Stomach (tissue), 4 donors: ENCODE measurements around the gene KPNA3.

ENCODE experiments used
- EP300 ChIP-seq: sonication (generic); formaldehyde crosslinking; IDR thresholded peaks from one replicate; pipeline ENCODE4 v1.6.1; 2017; ENCODE audit warnings: antibody characterized with exemption
- TF ChIP-seq, protein P1 (sequence below), 7 experiments: fragments of 450-650 bp in 4 of 7; fragments of 200-600 bp in 3 of 7; sonication (generic) in 3 of 7; IDR thresholded peaks; one replicate each; pipeline ENCODE4 v1.5.1; 2016 to 2019; ENCODE audit warnings: antibody characterized with exemption in 7 of 7, control low read depth in 2 of 7, mild to moderate bottlenecking in 1 of 7

DNA sequence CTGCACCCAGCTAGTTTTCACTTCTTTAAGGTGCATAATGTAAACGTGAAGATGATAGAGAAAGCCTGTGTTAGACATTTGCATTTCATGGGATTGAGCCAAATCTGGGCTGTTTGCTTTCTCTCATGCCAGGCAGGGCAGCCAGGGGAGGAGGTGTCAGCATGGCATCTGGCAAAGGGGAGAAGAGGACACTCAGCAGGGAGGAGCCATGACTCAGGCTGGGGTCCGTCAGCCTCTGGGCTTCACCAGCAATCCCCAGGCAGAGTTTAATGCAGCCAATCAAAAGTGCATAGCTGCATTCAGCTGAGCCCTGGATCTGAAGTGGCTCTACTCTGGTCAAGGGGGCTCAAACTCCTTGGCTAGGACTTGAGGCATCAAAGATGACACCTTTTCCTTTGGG, 124.7 kb downstream of the KPNA3 start:
- TF ChIP-seq, protein P1, sequence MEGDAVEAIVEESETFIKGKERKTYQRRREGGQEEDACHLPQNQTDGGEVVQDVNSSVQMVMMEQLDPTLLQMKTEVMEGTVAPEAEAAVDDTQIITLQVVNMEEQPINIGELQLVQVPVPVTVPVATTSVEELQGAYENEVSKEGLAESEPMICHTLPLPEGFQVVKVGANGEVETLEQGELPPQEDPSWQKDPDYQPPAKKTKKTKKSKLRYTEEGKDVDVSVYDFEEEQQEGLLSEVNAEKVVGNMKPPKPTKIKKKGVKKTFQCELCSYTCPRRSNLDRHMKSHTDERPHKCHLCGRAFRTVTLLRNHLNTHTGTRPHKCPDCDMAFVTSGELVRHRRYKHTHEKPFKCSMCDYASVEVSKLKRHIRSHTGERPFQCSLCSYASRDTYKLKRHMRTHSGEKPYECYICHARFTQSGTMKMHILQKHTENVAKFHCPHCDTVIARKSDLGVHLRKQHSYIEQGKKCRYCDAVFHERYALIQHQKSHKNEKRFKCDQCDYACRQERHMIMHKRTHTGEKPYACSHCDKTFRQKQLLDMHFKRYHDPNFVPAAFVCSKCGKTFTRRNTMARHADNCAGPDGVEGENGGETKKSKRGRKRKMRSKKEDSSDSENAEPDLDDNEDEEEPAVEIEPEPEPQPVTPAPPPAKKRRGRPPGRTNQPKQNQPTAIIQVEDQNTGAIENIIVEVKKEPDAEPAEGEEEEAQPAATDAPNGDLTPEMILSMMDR (IDR thresholded peaks at IDR 0.05), result no peak
- TF ChIP-seq EP300, result no peak
